OCI-LY3 (cell line): ENCODE measurements around the gene MS4A10.

Experiments used
- EZH2phosphoT487 ChIP-seq: fragments of 200-600 bp; shearing (Covaris generic); IDR thresholded peaks from 2 replicates; pipeline ENCODE4 v1.6.1; 2018; ENCODE audit warnings: antibody characterized with exemption, mixed run types, low read depth
- TF ChIP-seq, protein P1 (sequence below): fragments of 200-600, 300-600 bp; sonication (generic); IDR thresholded peaks from 2 replicates; pipeline ENCODE4 v1.5.1; 2014; ENCODE audit warnings: antibody characterized with exemption, low read length, low read depth

DNA sequence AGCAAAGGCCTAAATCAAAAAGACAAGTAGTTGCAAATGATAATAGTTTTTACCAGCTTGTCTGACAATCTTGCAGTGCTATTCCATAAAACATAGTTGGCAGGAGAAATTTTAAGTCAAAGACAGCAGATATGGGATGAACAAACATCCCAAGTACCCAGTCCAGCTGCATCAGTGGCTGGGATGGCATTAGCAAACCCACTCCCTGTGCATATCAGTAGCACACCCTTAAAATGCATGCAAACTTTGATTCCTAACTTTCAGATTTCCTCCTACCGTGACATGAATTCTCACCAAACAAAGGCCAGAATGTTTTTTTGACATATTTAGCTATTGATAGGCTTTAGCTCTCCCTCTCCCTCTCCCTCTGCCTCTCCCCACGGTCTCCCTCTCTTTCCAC, 29.0 kb downstream of the MS4A10 start:
- TF ChIP-seq, protein P1, sequence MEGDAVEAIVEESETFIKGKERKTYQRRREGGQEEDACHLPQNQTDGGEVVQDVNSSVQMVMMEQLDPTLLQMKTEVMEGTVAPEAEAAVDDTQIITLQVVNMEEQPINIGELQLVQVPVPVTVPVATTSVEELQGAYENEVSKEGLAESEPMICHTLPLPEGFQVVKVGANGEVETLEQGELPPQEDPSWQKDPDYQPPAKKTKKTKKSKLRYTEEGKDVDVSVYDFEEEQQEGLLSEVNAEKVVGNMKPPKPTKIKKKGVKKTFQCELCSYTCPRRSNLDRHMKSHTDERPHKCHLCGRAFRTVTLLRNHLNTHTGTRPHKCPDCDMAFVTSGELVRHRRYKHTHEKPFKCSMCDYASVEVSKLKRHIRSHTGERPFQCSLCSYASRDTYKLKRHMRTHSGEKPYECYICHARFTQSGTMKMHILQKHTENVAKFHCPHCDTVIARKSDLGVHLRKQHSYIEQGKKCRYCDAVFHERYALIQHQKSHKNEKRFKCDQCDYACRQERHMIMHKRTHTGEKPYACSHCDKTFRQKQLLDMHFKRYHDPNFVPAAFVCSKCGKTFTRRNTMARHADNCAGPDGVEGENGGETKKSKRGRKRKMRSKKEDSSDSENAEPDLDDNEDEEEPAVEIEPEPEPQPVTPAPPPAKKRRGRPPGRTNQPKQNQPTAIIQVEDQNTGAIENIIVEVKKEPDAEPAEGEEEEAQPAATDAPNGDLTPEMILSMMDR: no peak
- TF ChIP-seq EZH2phosphoT487: no peak
